ENCODE results near the gene ZFYVE27. TPM values are rescaled to one million over a fixed set of nuclear protein-coding genes. Genes with fewer than 3 reads are reported as not detected.

The ZFYVE27 gene
- total and polyA plus RNA-seq, 8 donors = 4.3 to 77.1 (median 15.5) TPM

GRCh38 chr10:97766106-97766810, 29.3 kb downstream of the ZFYVE27 start:
- DNase-seq = no peak
- TF ChIP-seq CTCF (IDR thresholded peaks at IDR 0.05) (no peak), EP300 (IDR thresholded peaks at IDR 0.05) (no peak), POLR2A (IDR thresholded peaks at IDR 0.05) (no peak), POLR2AphosphoS5 (IDR thresholded peaks at IDR 0.05) (no peak)
- Histone ChIP-seq H3K4me3 (no peak overlapping the region), H3K27me3 (peaks cover 5 to 44% (median 25%) of the 10 kb centered on the region in 3 donors), H3K27ac (no peak overlapping the region), H3K9me3 (no peaks in the 10 kb centered on the region), H3K36me3 (peaks cover 7 to 19% (median 18%) of the 10 kb centered on the region in 4 donors), H3K4me1 (peaks cover 3 to 8% (median 6%) of the 10 kb centered on the region in 4 donors)
- WGBS, 5 donors = 82 to 87% (median 84%) methylated on average over 11 to 13 of the region's 13 CpGs
- intact Hi-C loops (cut with DNase I; ENCODE audit: low total_unique reads) = no loop called here

GRCh38 chr10:97766996-97767924, 30.3 kb downstream of the ZFYVE27 start:
- Histone ChIP-seq H3K9me3 (no peaks in the 10 kb centered on the region), H3K4me1 (peaks cover 6 to 17% (median 15%) of the 10 kb centered on the region in 4 donors), H3K27me3 (peaks cover 12 to 54% (median 35%) of the 10 kb centered on the region in 3 donors), H3K27ac (no peak overlapping the region), H3K36me3 (peaks cover 5 to 9% (median 8%) of the 10 kb centered on the region in 4 donors), H3K4me3 (no peak overlapping the region)
- WGBS, 5 donors = 74 to 81% (median 78%) methylated on average over 19 to 22 of the region's 22 CpGs
- TF ChIP-seq CTCF (IDR thresholded peaks at IDR 0.05) (no peak), POLR2AphosphoS5 (IDR thresholded peaks at IDR 0.05) (no peak), POLR2A (IDR thresholded peaks at IDR 0.05) (no peak), EP300 (IDR thresholded peaks at IDR 0.05) (no peak)
- no peak for DNase-seq
- intact Hi-C loops (cut with DNase I; ENCODE audit: low total_unique reads) = no loop called here

- TF ChIP-seq CTCF (IDR thresholded peaks at IDR 0.05) = no peak
- no peak for TF ChIP-seq POLR2AphosphoS5 (IDR thresholded peaks at IDR 0.05)
- TF ChIP-seq POLR2A (IDR thresholded peaks at IDR 0.05) = no peak
- no peak for TF ChIP-seq EP300 (IDR thresholded peaks at IDR 0.05)
- intact Hi-C loops (cut with DNase I; ENCODE audit: low total_unique reads) = no loop called here
- no peak for DNase-seq
- no peak overlapping the region for H3K27ac ChIP-seq
- 82 to 88% (median 85%) methylated on average over 8 to 9 of the region's 9 CpGs for WGBS, 5 donors
- no peak overlapping the region for H3K4me3 ChIP-seq
- no peaks in the 10 kb centered on the region for H3K36me3 ChIP-seq
- peaks cover 13 to 67% (median 37%) of the 10 kb centered on the region in 3 donors for H3K27me3 ChIP-seq
- H3K4me1 ChIP-seq = peaks cover 6 to 22% (median 19%) of the 10 kb centered on the region in 4 donors
- H3K9me3 ChIP-seq = no peaks in the 10 kb centered on the region
These were observed 31.7 kb downstream of the ZFYVE27 start for GRCh38 chr10:97768322-97769315.

Measured in stomach (tissue), 9 donors.